Measurements from ENCODE around the gene GRIN1.

Gene GRIN1

DNA sequence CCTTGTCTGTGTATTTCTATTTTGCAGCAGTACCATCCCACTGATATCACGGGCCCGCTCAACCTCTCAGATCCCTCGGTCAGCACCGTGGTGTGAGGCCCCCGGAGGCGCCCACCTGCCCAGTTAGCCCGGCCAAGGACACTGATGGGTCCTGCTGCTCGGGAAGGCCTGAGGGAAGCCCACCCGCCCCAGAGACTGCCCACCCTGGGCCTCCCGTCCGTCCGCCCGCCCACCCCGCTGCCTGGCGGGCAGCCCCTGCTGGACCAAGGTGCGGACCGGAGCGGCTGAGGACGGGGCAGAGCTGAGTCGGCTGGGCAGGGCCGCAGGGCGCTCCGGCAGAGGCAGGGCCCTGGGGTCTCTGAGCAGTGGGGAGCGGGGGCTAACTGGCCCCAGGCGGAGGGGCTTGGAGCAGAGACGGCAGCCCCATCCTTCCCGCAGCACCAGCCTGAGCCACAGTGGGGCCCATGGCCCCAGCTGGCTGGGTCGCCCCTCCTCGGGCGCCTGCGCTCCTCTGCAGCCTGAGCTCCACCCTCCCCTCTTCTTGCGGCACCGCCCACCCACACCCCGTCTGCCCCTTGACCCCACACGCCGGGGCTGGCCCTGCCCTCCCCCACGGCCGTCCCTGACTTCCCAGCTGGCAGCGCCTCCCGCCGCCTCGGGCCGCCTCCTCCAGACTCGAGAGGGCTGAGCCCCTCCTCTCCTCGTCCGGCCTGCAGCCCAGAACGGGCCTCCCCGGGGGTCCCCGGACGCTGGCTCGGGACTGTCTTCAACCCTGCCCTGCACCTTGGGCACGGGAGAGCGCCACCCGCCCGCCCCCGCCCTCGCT is 29.0 kb downstream of the GRIN1 start:
- Histone ChIP-seq H3K4me1 (ENCODE audit: control insufficient read depth, insufficient read depth, low read length) (no peaks in the 10 kb centered on the region), H3K27me3 (ENCODE audit: control insufficient read depth, insufficient read depth, low read length) (peaks cover 43% of the 10 kb centered on the region), H3K36me3 (ENCODE audit: control insufficient read depth, insufficient read depth, low read length) (no peaks in the 10 kb centered on the region), H3K4me3 (ENCODE audit: low read depth, low read length) (peak overlapping the region; percentile 52), H3K9ac (ENCODE audit: low read depth, low read length) (no peak overlapping the region), H3K9me3 (ENCODE audit: control insufficient read depth, insufficient read depth, low read length) (no peaks in the 10 kb centered on the region)

DNA sequence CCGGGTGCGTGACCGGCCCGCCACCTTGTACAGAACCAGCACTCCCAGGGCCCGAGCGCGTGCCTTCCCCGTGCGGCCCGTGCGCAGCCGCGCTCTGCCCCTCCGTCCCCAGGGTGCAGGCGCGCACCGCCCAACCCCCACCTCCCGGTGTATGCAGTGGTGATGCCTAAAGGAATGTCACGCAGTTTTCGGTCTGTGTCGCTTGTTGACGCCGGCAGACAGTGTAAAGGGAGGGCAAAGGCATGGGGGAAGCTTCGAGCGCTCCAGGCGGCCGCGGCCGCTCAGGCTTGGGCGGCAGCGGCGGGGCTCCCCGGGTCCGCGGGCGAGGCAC is 29.6 kb downstream of the GRIN1 start:
- peak overlapping the region; percentile 52 for H3K4me3 ChIP-seq (ENCODE audit: low read depth, low read length)
- H3K27me3 ChIP-seq (ENCODE audit: control insufficient read depth, insufficient read depth, low read length), result peaks cover 41% of the 10 kb centered on the region
- H3K36me3 ChIP-seq (ENCODE audit: control insufficient read depth, insufficient read depth, low read length), result no peaks in the 10 kb centered on the region
- no peak overlapping the region for H3K9ac ChIP-seq (ENCODE audit: low read depth, low read length)
- H3K9me3 ChIP-seq (ENCODE audit: control insufficient read depth, insufficient read depth, low read length), result no peaks in the 10 kb centered on the region
- no peaks in the 10 kb centered on the region for H3K4me1 ChIP-seq (ENCODE audit: control insufficient read depth, insufficient read depth, low read length)

DNA sequence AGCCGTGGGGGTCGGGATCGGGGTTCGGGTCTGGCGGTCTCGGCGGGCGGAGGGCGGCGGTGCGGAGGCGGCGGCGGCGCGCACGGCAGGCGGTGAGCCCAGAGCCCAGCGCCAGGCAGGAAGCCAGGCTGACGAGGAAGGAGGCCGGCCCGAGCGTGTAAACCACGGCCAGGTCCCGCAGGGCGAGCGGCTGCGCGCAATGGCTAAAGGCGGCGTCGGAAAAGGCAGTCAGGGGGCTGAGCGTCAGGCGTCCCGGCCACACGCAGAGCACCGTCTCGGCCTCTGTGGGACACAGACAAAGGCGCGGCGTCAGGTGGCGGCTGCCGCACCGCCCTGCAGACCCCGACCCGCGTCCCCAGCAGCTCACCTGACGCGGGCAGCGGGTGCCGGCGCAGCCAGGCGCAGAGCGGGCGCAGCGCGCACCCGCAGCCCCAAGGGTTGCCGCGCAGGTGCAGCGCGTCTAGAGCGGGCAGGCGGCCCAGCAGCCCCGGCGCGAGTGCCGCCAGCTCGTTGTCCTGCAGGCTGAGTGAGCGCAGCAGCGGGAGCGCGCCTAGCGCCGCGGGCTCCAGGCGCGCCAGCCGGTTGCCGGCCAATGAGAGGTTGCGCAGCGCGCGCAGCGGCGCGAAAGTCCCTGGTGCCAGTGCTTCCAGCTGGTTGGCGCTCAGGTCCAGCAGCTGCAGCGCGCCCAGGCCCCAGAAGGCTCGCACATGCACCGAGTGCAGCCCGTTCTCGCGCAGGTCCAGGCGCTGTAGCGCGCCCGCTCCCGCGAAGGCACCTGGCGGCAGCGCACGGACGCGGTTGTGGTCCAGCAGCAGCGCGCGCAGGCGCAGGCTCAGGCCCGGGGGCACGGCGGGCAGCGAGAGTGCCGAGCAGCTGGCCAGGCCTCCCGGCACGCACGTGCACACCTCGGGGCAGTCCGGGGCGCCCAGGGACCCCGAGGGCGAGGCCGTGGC is 30.2 kb downstream of the GRIN1 start:
- peak overlapping the region; percentile 37 for H3K9ac ChIP-seq (ENCODE audit: low read depth, low read length)
- H3K9me3 ChIP-seq (ENCODE audit: control insufficient read depth, insufficient read depth, low read length), result no peaks in the 10 kb centered on the region
- H3K4me3 ChIP-seq (ENCODE audit: low read depth, low read length), result peak overlapping the region; percentile 52
- no peaks in the 10 kb centered on the region for H3K36me3 ChIP-seq (ENCODE audit: control insufficient read depth, insufficient read depth, low read length)
- H3K4me1 ChIP-seq (ENCODE audit: control insufficient read depth, insufficient read depth, low read length), result no peaks in the 10 kb centered on the region
- H3K27me3 ChIP-seq (ENCODE audit: control insufficient read depth, insufficient read depth, low read length), result peaks cover 37% of the 10 kb centered on the region

DNA sequence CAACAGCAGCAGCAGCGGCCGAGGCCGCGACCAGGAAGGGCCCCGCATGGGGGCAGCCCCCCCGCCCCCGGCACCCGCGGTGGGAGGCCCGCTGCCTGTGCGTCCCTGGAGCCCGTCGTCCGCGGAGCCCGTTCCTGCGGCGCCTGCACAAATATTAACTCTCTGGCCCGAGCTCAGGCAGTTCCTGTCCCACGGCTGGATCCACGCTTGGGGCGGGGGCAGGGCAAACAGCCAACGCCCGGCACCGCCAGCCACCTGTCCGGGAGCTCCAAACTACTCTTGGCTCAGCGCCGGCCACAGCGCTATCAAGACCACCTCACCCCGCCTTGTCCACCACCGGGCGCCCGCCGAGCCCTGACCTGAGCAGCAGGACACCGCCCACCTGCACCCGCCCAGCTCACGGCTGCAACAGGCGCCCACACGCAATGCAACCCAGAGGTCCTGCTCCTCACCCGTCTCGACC is 31.0 kb downstream of the GRIN1 start, which contains the start of gene LRRC26:
LRRC26 (minus strand) TSS at position 156 of the 463 bp plus-strand sequence; CDS start at position 48, 108 bp downstream.
- Histone ChIP-seq H3K27me3 (ENCODE audit: control insufficient read depth, insufficient read depth, low read length) (peaks cover 36% of the 10 kb centered on the region), H3K9ac (ENCODE audit: low read depth, low read length) (peak within 1 kb of the TSS; percentile 37), H3K4me1 (ENCODE audit: control insufficient read depth, insufficient read depth, low read length) (no peaks in the 10 kb centered on the region), H3K36me3 (ENCODE audit: control insufficient read depth, insufficient read depth, low read length) (no peaks in the 10 kb centered on the region), H3K4me3 (ENCODE audit: low read depth, low read length) (peak within 1 kb of the TSS; percentile 52), H3K9me3 (ENCODE audit: control insufficient read depth, insufficient read depth, low read length) (no peaks in the 10 kb centered on the region)

DNA sequence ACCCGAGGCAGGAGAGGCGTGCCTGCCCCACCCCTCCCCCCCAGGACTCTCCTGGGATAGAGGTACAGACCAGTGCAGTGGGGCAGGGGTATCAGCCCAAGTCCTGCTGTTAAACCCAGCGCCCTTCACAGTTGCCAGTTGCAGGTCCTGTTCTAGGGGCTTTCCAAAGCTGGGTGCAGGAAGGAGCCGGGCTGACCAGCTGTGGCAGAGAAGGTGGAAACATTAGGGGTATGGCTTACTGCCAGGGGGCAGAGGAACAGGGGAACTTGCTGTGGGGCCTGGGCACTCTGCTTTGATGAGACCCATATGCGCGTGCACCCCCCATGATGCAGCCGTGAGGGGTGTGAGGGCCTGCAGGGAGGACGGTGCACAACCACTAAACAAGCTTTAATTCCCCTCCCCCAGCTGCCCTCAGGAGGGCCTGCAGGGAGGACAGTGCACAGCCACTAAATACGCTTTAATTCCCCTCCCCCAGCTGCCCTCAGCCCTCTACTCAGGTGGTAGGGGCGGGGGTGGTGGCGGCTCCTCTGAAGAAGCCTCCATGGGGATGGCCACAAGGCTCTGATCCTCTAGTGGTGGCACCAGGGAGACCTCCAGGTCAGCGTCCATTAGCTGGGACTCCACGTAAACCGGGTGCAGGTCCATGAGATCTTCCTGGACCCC is 31.7 kb downstream of the GRIN1 start:
- H3K27me3 ChIP-seq (ENCODE audit: control insufficient read depth, insufficient read depth, low read length), result peaks cover 37% of the 10 kb centered on the region
- H3K9me3 ChIP-seq (ENCODE audit: control insufficient read depth, insufficient read depth, low read length), result no peaks in the 10 kb centered on the region
- no peak overlapping the region for H3K9ac ChIP-seq (ENCODE audit: low read depth, low read length)
- H3K4me1 ChIP-seq (ENCODE audit: control insufficient read depth, insufficient read depth, low read length), result no peaks in the 10 kb centered on the region
- no peaks in the 10 kb centered on the region for H3K36me3 ChIP-seq (ENCODE audit: control insufficient read depth, insufficient read depth, low read length)
- no peak overlapping the region for H3K4me3 ChIP-seq (ENCODE audit: low read depth, low read length)

DNA sequence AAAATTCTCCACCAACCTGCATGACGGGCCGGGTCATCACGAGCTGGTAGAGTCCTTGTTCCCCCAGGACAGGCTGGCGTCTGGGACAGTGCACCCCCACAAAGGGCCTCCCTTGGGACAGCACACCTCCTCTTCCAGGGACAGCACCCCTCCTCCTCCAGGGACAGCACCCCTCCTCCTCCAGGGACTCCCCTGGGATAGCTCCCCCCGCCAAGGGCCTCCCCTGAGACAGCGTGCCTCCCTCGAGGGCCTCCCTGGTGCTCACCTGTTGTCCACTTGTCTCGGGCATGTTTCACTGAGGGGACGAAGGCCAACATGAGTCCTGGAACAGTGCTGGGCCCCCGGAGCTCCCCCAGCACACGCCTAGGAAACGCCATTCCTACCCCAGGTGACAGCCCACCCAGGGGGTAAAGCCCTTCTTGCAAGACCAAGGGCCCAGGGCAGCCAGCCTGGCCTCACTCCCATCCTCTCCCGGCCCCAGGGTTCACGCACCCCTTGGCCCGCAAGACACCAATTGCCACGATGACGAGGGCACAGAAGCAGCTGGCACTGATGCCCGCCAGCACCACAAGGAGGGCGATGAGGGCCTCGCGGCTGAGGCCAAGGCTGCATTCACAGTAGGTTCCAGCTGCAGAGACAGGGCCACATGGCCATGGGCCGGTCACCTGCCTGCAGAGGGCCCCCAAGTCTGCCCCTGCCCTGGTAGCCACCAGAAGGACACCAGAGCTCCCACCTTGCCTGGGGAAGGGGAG is 32.4 kb downstream of the GRIN1 start:
- no peaks in the 10 kb centered on the region for H3K4me1 ChIP-seq (ENCODE audit: control insufficient read depth, insufficient read depth, low read length)
- no peaks in the 10 kb centered on the region for H3K36me3 ChIP-seq (ENCODE audit: control insufficient read depth, insufficient read depth, low read length)
- H3K27me3 ChIP-seq (ENCODE audit: control insufficient read depth, insufficient read depth, low read length), result peaks cover 34% of the 10 kb centered on the region
- no peak overlapping the region for H3K9ac ChIP-seq (ENCODE audit: low read depth, low read length)
- H3K4me3 ChIP-seq (ENCODE audit: low read depth, low read length), result no peak overlapping the region
- H3K9me3 ChIP-seq (ENCODE audit: control insufficient read depth, insufficient read depth, low read length), result no peaks in the 10 kb centered on the region

- no peaks in the 10 kb centered on the region for H3K9me3 ChIP-seq (ENCODE audit: control insufficient read depth, insufficient read depth, low read length)
- no peak overlapping the region for H3K4me3 ChIP-seq (ENCODE audit: low read depth, low read length)
- H3K9ac ChIP-seq (ENCODE audit: low read depth, low read length), result no peak overlapping the region
- H3K36me3 ChIP-seq (ENCODE audit: control insufficient read depth, insufficient read depth, low read length), result no peaks in the 10 kb centered on the region
- H3K27me3 ChIP-seq (ENCODE audit: control insufficient read depth, insufficient read depth, low read length), result peaks cover 19% of the 10 kb centered on the region
- H3K4me1 ChIP-seq (ENCODE audit: control insufficient read depth, insufficient read depth, low read length), result no peaks in the 10 kb centered on the region
Observed at GRCh38 chr9:137172901-137173795, 34.2 kb downstream of the GRIN1 start.

DNA sequence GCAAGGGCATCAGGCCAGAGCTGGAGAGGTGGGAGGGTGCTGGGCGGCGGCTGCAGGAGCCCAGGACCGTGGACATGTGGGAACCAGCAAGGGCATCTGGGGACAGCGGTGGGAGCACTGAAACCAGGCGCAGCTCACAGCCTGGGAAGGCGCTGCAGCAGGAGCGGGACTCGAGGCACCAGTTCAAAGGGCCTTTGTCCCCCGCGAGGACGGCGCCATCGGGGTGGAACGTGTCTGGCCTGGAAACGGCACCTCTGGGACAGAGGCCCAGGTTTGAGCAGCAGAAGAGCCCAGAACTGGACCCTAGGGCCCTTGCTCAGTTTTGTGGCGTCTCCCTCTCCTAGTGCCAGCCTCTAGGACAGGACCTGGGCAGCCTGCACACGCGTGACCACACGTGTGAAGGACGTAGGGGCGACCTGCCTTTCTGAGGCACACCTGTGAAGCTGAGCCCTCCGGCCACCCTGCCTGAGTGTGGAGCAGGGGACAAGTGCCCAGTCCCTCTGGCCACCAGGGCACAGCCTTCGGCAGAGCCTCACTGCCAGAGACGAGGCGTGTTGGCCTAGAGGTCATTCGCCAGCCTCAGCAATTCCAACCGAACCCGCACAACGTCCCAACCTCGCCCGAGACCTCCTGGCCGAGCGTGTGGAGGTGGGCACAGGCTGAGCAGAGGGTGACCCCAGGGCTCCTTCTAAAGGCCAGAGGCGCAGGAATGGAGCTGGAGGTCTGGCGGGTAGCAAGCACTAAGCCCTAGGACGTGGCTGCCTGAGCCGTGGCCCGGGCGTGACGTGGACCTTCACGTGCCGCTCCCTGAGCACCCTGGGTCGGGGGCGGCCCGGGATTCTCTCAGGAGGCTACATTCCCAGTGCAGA is 35.1 kb downstream of the GRIN1 start:
- Histone ChIP-seq H3K9me3 (ENCODE audit: control insufficient read depth, insufficient read depth, low read length) (no peaks in the 10 kb centered on the region), H3K4me3 (ENCODE audit: low read depth, low read length) (no peak overlapping the region), H3K27me3 (ENCODE audit: control insufficient read depth, insufficient read depth, low read length) (peaks cover 15% of the 10 kb centered on the region), H3K9ac (ENCODE audit: low read depth, low read length) (no peak overlapping the region), H3K36me3 (ENCODE audit: control insufficient read depth, insufficient read depth, low read length) (peaks cover 2% of the 10 kb centered on the region), H3K4me1 (ENCODE audit: control insufficient read depth, insufficient read depth, low read length) (no peaks in the 10 kb centered on the region)

DNA sequence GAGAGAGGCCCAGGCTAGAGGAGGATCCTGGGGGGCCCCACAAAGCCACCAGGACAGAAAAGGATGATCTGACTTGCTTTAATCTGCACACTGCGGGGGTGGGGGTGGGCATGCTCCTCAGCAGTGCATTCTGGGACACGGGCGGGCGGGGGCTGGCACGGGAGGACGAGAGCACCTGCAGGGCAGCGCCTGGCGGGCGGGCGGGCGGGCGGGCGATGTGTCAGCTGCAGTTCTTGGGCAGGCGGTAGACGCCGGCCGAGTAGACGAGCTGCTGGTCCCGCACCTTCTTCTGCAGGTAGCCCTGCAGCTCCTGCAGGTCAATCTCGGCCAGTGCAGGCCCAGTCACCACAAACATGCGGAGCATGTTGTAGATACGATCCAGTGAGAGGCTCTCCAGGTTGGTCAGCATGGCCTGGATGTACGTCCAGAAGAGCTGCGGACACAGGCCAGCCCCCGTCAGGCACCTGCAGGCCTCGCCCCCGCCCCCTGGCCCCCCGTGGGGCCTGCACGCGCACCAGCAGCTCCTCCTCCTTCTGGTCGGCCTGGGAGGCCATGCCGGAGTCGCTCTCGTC is 35.9 kb downstream of the GRIN1 start:
- Histone ChIP-seq H3K27me3 (ENCODE audit: control insufficient read depth, insufficient read depth, low read length) (peaks cover 14% of the 10 kb centered on the region), H3K4me1 (ENCODE audit: control insufficient read depth, insufficient read depth, low read length) (no peaks in the 10 kb centered on the region), H3K4me3 (ENCODE audit: low read depth, low read length) (no peak overlapping the region), H3K9me3 (ENCODE audit: control insufficient read depth, insufficient read depth, low read length) (no peaks in the 10 kb centered on the region), H3K36me3 (ENCODE audit: control insufficient read depth, insufficient read depth, low read length) (peaks cover 10% of the 10 kb centered on the region), H3K9ac (ENCODE audit: low read depth, low read length) (no peak overlapping the region)
